NT2/D1 (cell line): Measurements from ENCODE around the gene CD38.

Experiments used
- SUZ12 ChIP-seq: IDR thresholded peaks from 2 replicates; pipeline ENCODE4 v1.6.1; 2011; ENCODE audit not compliant: insufficient read length, insufficient read depth; ENCODE audit errors: extremely low read depth
- ZNF274 ChIP-seq: IDR thresholded peaks from 2 replicates; pipeline ENCODE4 v1.6.1; 2011; ENCODE audit warnings: mild to moderate bottlenecking, low read depth, low read length

GRCh38 chr4:15832523-15833451 lies 54.7 kb downstream of the CD38 start:
- no peak for TF ChIP-seq ZNF274
- no peak for TF ChIP-seq SUZ12
